ENCODE measurements around the gene SAMD11.

Gene SAMD11

GRCh38 chr1:930633-931138 lies 7.0 kb downstream of the SAMD11 start:
- Mint-ChIP-seq H3K27me3 (peaks cover 11% of the 10 kb centered on the region), H3K27ac (no peak overlapping the region), H3K36me3 (no peaks in the 10 kb centered on the region), H3K9me3 (ENCODE audit: low read depth) (no peaks in the 10 kb centered on the region), H3K4me3 (no peak overlapping the region), H3K4me1 (ENCODE audit: low read depth) (peaks cover 1% of the 10 kb centered on the region)

GRCh38 chr1:931380-932172 lies 7.9 kb downstream of the SAMD11 start:
- peaks cover 6% of the 10 kb centered on the region for H3K27me3 Mint-ChIP-seq
- H3K27ac Mint-ChIP-seq, result no peak overlapping the region
- no peaks in the 10 kb centered on the region for H3K4me1 Mint-ChIP-seq (ENCODE audit: low read depth)
- H3K9me3 Mint-ChIP-seq (ENCODE audit: low read depth), result no peaks in the 10 kb centered on the region
- H3K4me3 Mint-ChIP-seq, result no peak overlapping the region
- no peaks in the 10 kb centered on the region for H3K36me3 Mint-ChIP-seq

GRCh38 chr1:932173-932510 lies 8.4 kb downstream of the SAMD11 start:
- H3K36me3 Mint-ChIP-seq, result no peaks in the 10 kb centered on the region
- no peaks in the 10 kb centered on the region for H3K4me1 Mint-ChIP-seq (ENCODE audit: low read depth)
- H3K4me3 Mint-ChIP-seq, result no peak overlapping the region
- no peaks in the 10 kb centered on the region for H3K9me3 Mint-ChIP-seq (ENCODE audit: low read depth)
- no peak overlapping the region for H3K27ac Mint-ChIP-seq
- peaks cover 5% of the 10 kb centered on the region for H3K27me3 Mint-ChIP-seq

DNA sequence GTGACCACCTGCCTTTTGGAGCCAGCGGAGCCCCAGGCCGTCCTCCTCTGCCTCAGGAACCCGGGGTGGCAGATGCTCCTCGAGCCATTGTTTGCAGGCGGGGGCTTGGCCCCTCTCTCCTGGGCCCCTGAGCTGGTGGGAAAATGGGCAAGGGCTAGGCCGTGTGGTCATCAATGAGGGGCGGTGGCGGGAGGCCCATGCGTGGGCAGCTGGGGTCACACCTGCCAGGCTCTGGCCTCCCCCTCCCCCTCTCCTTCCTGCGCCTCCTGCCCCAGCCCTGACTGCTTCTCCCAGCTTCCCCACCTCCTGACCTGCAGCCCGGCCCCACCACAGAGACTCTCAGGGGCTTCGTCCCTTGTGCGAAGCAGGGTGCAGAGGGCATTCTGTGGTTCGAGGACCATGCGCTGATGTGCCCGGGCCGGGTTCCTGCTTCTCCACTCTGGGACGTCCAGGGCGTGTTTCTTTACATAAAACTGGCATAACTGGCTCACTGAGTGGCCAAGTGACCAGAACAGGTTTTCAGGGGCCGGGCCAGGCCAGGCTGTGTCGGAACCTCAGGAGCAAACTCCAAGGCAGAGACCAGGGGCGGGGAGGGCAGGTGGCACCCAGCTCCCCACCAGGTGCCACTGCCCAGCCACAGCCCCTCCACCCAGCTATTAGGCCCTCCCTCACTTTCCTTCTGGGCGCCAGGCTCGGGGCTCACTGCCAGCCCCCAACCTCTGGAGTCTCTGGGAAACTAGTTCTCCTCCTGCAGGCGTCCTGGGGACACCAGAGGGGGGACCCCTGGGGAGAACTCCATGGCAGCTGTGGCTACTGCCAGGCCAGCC lies 9.3 kb downstream of the SAMD11 start:
- H3K4me1 Mint-ChIP-seq (ENCODE audit: low read depth), result no peaks in the 10 kb centered on the region
- no peaks in the 10 kb centered on the region for H3K36me3 Mint-ChIP-seq
- H3K9me3 Mint-ChIP-seq (ENCODE audit: low read depth), result no peaks in the 10 kb centered on the region
- peaks cover 5% of the 10 kb centered on the region for H3K27me3 Mint-ChIP-seq
- no peak overlapping the region for H3K27ac Mint-ChIP-seq
- no peak overlapping the region for H3K4me3 Mint-ChIP-seq

- no peak overlapping the region for H3K4me3 Mint-ChIP-seq
- peaks cover 5% of the 10 kb centered on the region for H3K27me3 Mint-ChIP-seq
- H3K9me3 Mint-ChIP-seq (ENCODE audit: low read depth), result no peaks in the 10 kb centered on the region
- H3K36me3 Mint-ChIP-seq, result no peaks in the 10 kb centered on the region
- no peak overlapping the region for H3K27ac Mint-ChIP-seq
- no peaks in the 10 kb centered on the region for H3K4me1 Mint-ChIP-seq (ENCODE audit: low read depth)
Observed at GRCh38 chr1:933603-933940, 9.8 kb downstream of the SAMD11 start.

- Mint-ChIP-seq H3K9me3 (ENCODE audit: low read depth) (no peaks in the 10 kb centered on the region), H3K4me3 (no peak overlapping the region), H3K27ac (no peak overlapping the region), H3K4me1 (ENCODE audit: low read depth) (no peaks in the 10 kb centered on the region), H3K36me3 (no peaks in the 10 kb centered on the region), H3K27me3 (peaks cover 7% of the 10 kb centered on the region)
Observed at GRCh38 chr1:934991-935750, 11.4 kb downstream of the SAMD11 start.

DNA sequence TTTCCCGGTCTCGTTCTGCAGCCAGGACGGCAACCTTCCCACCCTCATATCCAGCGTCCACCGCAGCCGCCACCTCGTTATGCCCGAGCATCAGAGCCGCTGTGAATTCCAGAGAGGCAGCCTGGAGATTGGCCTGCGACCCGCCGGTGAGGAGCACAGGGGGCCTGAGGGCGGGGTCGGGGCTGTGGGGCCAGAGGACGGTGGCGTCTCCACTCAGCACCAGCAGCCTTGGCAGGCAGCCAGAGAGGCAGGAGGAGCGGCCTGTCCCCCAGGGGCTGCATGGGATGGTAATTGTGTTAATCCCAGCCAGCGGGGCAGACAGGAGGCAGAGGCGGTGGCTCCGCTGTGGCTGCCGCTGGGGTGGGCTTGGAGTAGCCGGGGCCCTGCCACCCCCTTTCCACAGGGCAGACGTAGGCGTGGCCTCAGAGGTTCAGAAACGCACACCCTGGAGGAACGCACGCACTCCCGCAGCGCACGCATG lies 12.1 kb downstream of the SAMD11 start:
- no peak overlapping the region for H3K4me3 Mint-ChIP-seq
- no peaks in the 10 kb centered on the region for H3K9me3 Mint-ChIP-seq (ENCODE audit: low read depth)

DNA sequence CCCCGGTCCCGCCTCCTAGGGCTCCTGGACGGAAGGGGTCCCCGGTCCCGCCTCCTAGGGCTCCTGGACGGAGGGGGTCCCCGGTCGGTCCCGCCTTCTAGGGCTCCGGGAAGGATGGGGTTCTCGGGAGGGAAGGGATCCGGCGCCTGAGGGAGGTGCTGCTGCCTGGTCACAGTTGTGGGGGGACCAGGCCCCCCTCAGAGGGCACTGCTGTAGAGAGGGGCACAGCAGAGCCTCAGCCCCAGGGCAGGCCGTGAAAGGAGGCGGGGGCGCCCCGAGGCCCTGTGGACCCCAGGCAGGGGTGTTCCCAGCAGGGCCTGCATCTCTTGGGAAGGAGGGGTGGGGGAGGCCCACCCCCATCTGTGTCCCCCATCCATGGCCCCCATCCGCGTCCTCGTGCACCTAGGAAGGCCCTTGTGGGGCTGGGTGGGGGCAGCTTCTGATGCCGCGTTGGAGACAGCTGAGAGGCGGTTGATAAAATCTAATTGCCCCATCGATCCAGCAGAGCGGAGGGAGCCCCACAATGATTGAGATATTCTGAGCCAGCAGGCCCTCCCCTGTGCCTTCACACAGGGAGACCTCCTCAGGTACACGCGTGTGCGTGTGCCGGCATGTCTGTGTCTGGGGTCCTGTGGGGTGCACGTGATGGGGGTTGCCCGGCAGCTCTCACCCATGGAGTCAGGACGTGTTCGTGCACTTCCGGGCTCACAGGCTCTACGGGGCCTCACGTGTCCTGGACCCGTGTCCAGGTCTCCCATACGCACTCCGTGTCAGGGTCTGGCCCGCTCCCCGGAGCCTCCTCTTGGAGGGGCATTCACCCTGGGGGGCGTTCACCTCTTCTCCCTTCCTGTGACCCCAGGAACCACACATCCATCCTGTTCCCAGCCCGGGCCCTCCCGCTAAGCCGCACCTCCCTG lies 12.9 kb downstream of the SAMD11 start:
- Mint-ChIP-seq H3K4me3 (no peak overlapping the region), H3K36me3 (no peaks in the 10 kb centered on the region), H3K27me3 (peaks cover 9% of the 10 kb centered on the region), H3K4me1 (ENCODE audit: low read depth) (peaks cover 2% of the 10 kb centered on the region), H3K9me3 (ENCODE audit: low read depth) (no peaks in the 10 kb centered on the region), H3K27ac (no peak overlapping the region)

More for the DNA sequence above, 12.1 kb downstream of the SAMD11 start:
- Mint-ChIP-seq H3K27me3 (peaks cover 7% of the 10 kb centered on the region), H3K4me1 (ENCODE audit: low read depth) (no peaks in the 10 kb centered on the region), H3K27ac (no peak overlapping the region), H3K36me3 (no peaks in the 10 kb centered on the region)

DNA sequence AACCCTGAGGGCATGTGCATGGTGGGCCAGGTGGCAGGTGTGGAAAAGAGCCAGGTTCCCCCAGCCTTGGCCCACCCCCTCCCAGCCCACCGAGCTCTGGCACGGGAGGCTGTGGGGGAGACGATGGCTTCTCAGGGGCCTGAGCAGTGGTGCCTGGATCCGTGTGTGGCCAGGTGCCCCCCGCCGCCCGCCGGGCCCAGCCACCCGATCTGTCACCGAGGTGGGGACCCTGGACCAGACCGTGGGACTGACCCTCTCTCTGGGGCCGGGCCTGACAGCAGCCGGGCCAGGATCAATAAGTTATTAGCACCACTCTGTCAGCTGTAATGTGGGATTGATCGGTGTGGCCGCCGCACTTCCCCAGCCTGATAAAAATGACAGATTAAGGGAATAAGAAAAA lies 13.8 kb downstream of the SAMD11 start:
- H3K27me3 Mint-ChIP-seq, result peaks cover 9% of the 10 kb centered on the region
- no peak overlapping the region for H3K27ac Mint-ChIP-seq
- no peaks in the 10 kb centered on the region for H3K9me3 Mint-ChIP-seq (ENCODE audit: low read depth)

GRCh38 chr1:938088-938683 lies 14.5 kb downstream of the SAMD11 start:
- Mint-ChIP-seq H3K4me3 (no peak overlapping the region), H3K27ac (no peak overlapping the region), H3K27me3 (peaks cover 9% of the 10 kb centered on the region), H3K36me3 (no peaks in the 10 kb centered on the region), H3K9me3 (ENCODE audit: low read depth) (no peaks in the 10 kb centered on the region), H3K4me1 (ENCODE audit: low read depth) (peaks cover 2% of the 10 kb centered on the region)

More for the DNA sequence above, 13.8 kb downstream of the SAMD11 start:
- Mint-ChIP-seq H3K4me1 (ENCODE audit: low read depth) (peaks cover 2% of the 10 kb centered on the region), H3K36me3 (no peaks in the 10 kb centered on the region), H3K4me3 (no peak overlapping the region)

DNA sequence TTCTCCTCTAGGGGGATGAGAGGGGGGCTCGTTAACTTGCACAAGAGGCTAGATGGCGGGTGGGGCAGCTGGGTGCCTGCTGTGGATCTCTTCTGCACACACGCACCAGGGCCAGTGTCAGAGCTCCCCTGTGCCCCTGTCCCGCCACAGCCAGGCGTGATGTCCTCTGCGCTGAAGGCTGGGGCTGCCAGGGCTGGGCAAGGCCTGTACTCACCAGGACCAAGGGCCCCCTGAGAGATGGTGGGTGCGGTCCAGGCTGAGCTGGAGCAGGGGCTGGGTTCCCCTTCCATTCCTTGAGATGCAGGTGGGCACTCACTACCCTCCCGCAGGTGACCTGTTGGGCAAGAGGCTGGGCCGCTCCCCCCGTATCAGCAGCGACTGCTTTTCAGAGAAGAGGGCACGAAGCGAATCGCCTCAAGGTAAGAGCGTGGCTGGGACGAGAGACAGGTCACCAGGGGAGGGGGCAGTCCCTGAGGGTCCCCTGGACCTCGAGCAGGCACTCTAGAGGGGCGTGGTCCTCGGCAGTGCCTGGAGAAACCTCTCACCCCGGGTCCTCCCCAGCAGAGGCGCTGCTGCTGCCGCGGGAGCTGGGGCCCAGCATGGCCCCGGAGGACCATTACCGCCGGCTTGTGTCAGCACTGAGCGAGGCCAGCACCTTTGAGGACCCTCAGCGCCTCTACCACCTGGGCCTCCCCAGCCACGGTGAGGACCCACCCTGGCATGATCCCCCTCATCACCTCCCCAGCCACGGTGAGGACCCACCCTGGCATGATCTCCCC lies 15.2 kb downstream of the SAMD11 start:
- Mint-ChIP-seq H3K9me3 (ENCODE audit: low read depth) (no peaks in the 10 kb centered on the region), H3K27ac (no peak overlapping the region), H3K36me3 (no peaks in the 10 kb centered on the region), H3K4me3 (no peak overlapping the region), H3K4me1 (ENCODE audit: low read depth) (peaks cover 2% of the 10 kb centered on the region), H3K27me3 (peaks cover 9% of the 10 kb centered on the region)

GRCh38 chr1:939511-940106 lies 15.9 kb downstream of the SAMD11 start:
- Mint-ChIP-seq H3K4me3 (peak overlapping the region; percentile 30), H3K4me1 (ENCODE audit: low read depth) (peaks cover 2% of the 10 kb centered on the region), H3K36me3 (no peaks in the 10 kb centered on the region), H3K9me3 (ENCODE audit: low read depth) (no peaks in the 10 kb centered on the region), H3K27ac (no peak overlapping the region), H3K27me3 (peaks cover 9% of the 10 kb centered on the region)
